ENCODE measurements around the gene KCNK5. TPM values are rescaled to one million over a fixed set of nuclear protein-coding genes. Genes with fewer than 3 reads are reported as not detected.

The KCNK5 gene
- total RNA-seq, 2 experiments from 2014 or later, result 12.0 TPM

DNA sequence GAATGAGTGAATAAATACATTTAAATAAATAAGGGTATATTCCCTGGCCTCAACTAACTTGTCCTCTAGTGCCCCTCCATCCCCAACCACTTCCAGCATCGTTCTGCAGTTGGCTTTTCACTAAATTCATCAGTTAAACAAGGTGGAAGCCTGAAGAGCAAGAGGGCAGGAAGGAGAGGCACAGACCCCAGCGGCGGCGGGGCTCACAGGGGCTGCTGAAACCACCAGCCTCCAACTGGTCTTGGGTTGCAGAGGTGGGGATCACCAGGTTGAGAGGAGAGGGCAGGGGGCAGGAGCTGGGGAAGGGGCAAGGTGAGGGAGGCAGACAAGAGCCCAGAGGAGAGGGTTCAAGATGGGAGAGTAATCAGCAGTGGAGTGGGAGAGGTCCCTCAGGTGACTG is 27.1 kb downstream of the KCNK5 start:
- CTCF ChIA-PET, result interaction anchor here (0.9 kb wide), 1 partner anchor 108 kb away, joined by 3 read pairs; no protein-coding TSS in a partner anchor
- no peaks in the 10 kb centered on the region for H3K27me3 Mint-ChIP-seq (ENCODE audit: low read depth)
- POLR2A ChIA-PET, result interaction anchor here (1.1 to 1.3 kb wide), 2 partner anchors 10 to 17 kb away, joined by 3 read pairs; no protein-coding TSS in a partner anchor
- no peak overlapping the region for H3K27ac Mint-ChIP-seq
- no peaks in the 10 kb centered on the region for H3K9me3 Mint-ChIP-seq (ENCODE audit: insufficient read depth)
- H3K4me3 Mint-ChIP-seq, result no peak overlapping the region
- peaks cover 2% of the 10 kb centered on the region for H3K36me3 Mint-ChIP-seq (ENCODE audit: low read depth)
- H3K4me1 Mint-ChIP-seq (ENCODE audit: low read depth), result peaks cover 35% of the 10 kb centered on the region
- DNase-seq (no peak), ATAC-seq (no peak)

DNA sequence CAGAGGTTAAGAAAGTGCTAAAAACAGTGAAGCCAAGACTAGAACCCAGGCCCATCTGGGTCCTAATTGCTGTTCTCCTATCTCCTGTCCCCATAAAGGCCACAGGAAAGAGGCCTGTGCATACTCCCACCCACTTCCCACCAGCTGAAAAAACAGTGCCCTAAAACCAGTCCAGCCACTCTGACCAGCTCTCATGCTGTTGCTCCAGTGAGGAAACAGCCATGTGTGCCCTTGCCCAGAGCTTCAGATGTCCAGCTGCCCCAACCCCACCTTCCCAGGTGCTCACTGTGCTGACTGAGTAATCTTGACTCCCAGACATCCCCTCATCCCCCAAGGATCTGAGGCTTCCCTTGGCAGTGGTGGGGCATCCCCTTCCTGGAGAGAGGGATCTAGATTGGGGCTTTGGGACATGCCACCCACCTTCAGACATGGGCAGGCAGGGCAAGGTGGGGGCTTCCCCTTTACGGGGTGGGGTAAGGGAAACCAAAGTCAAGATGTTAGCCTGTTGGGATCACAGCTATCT is 28.7 kb downstream of the KCNK5 start:
- Mint-ChIP-seq H3K27ac (no peak overlapping the region), H3K36me3 (ENCODE audit: low read depth) (peaks cover 6% of the 10 kb centered on the region), H3K9me3 (ENCODE audit: insufficient read depth) (no peaks in the 10 kb centered on the region), H3K4me3 (no peak overlapping the region), H3K27me3 (ENCODE audit: low read depth) (no peaks in the 10 kb centered on the region), H3K4me1 (ENCODE audit: low read depth) (peaks cover 23% of the 10 kb centered on the region)
- ATAC-seq (no peak), DNase-seq (no peak)
- POLR2A ChIA-PET, result no interaction called here
- CTCF ChIA-PET, result interaction anchor here (1.2 to 1.4 kb wide), 3 partner anchors 11 to 102 kb away, joined by 3 to 4 read pairs (median 3); no protein-coding TSS in a partner anchor

DNA sequence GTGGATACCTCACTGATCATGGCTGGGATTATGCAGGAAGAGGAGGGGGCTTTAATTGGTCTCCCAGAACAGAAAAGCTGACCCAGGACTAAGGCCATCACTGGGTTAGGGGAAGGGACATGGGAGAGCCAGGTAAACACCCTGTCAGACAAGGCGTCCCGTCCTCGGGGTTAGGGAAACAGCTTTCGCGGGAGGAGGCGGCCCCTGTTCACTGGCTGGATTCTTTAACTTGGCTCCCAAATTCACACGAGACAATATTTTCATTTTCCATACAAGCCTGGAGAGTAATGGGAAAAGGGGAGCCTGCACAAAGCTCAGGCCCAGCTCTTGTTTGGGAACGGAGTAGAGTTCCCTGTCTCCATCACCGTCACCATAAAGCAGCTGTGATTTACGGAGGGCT is 29.3 kb downstream of the KCNK5 start:
- POLR2A ChIA-PET, result interaction anchor here (0.7 kb wide), 1 partner anchor 20 kb away, joined by 3 read pairs; no protein-coding TSS in a partner anchor
- CTCF ChIA-PET, result interaction anchor here (1.2 to 1.4 kb wide), 3 partner anchors 10 to 103 kb away, joined by 3 to 4 read pairs (median 3); no protein-coding TSS in a partner anchor
- H3K27me3 Mint-ChIP-seq (ENCODE audit: low read depth), result no peaks in the 10 kb centered on the region

DNA sequence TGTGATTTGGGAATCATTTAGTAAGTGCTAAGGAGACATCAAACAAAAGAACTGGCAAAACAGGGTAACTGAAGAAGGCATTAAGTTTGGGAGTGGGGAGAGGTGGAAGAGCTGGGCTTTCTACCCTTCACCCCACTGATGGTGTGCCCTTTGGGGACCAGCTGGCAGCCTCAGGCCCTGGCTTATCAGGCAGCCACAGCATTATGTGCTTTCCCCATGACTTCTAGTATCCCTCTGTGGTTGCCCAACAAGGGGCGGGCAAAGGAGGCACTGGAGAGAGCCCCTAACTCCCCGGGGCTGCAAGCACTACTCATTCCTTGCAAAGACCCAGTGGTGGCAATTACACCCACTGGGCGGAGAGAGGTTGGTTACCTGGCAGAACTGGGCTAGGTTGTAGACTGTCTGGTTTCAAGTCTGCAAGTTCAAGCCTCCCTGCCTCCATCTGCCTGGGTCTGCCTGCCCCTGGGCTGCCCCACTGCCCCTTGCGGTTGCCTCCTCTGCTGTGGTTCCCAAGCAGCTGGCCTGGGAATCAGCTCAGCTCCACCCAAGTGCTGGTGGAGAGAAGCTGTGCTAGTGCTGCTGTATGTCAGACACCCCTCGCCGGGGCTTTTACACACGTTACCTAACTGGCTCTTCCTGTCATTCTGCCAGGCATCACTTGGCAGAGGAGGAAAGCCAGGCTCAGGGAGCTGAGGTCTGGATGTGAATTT is 29.9 kb downstream of the KCNK5 start:
- no peak overlapping the region for H3K27ac Mint-ChIP-seq
- H3K4me3 Mint-ChIP-seq, result no peak overlapping the region
- peaks cover 20% of the 10 kb centered on the region for H3K4me1 Mint-ChIP-seq (ENCODE audit: low read depth)
- H3K27me3 Mint-ChIP-seq (ENCODE audit: low read depth), result no peaks in the 10 kb centered on the region
- no peaks in the 10 kb centered on the region for H3K9me3 Mint-ChIP-seq (ENCODE audit: insufficient read depth)
- ChIA-PET POLR2A (interaction anchor here (0.7 kb wide), 1 partner anchor 19 kb away, joined by 3 read pairs; no protein-coding TSS in a partner anchor), CTCF (interaction anchor here (1.3 to 1.4 kb wide), 2 partner anchors 9 to 104 kb away, joined by 3 to 4 read pairs; no protein-coding TSS in a partner anchor)
- H3K36me3 Mint-ChIP-seq (ENCODE audit: low read depth), result peaks cover 16% of the 10 kb centered on the region
- ATAC-seq, result no peak
- DNase-seq, result no peak

More for the DNA sequence above, 29.3 kb downstream of the KCNK5 start:
- H3K4me3 Mint-ChIP-seq, result no peak overlapping the region
- DNase-seq (no peak), ATAC-seq (no peak)
- H3K36me3 Mint-ChIP-seq (ENCODE audit: low read depth), result peaks cover 10% of the 10 kb centered on the region
- H3K9me3 Mint-ChIP-seq (ENCODE audit: insufficient read depth), result no peaks in the 10 kb centered on the region
- peaks cover 23% of the 10 kb centered on the region for H3K4me1 Mint-ChIP-seq (ENCODE audit: low read depth)
- H3K27ac Mint-ChIP-seq, result no peak overlapping the region

DNA sequence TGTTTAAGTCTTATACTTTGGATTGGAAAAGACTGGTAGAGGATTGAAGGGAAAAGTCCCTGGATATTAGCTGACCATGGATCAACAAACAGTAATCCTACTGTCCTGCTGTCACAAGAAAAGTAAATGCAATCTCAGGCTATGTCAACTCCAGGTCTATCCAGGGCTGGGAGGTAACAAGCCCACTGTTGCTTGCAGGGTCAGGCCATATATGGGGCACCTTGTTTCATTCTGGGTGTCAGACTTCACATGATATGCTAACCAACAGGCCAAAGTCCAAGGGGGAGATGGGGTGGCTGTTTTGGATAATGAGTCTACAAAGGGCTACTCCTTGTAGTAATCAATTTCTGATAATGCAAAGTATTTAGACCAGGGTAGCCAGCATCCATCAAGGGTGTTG is 30.7 kb downstream of the KCNK5 start:
- ATAC-seq, result no peak
- H3K9me3 Mint-ChIP-seq (ENCODE audit: insufficient read depth), result no peaks in the 10 kb centered on the region

GRCh38 chr6:39197922-39198500 is 31.3 kb downstream of the KCNK5 start:
- Mint-ChIP-seq H3K27me3 (ENCODE audit: low read depth) (no peaks in the 10 kb centered on the region), H3K9me3 (ENCODE audit: insufficient read depth) (no peaks in the 10 kb centered on the region), H3K4me3 (no peak overlapping the region), H3K27ac (no peak overlapping the region), H3K4me1 (ENCODE audit: low read depth) (peaks cover 6% of the 10 kb centered on the region), H3K36me3 (ENCODE audit: low read depth) (peaks cover 24% of the 10 kb centered on the region)
- ChIA-PET POLR2A (no interaction called here), CTCF (interaction anchor here (0.9 to 1.6 kb wide), 4 partner anchors 9 to 105 kb away, joined by 3 to 4 read pairs (median 4); no protein-coding TSS in a partner anchor)
- DNase-seq (no peak), ATAC-seq (no peak)

More for the DNA sequence above, 30.7 kb downstream of the KCNK5 start:
- no peaks in the 10 kb centered on the region for H3K27me3 Mint-ChIP-seq (ENCODE audit: low read depth)
- DNase-seq, result no peak
- no peak overlapping the region for H3K27ac Mint-ChIP-seq
- POLR2A ChIA-PET, result no interaction called here
- H3K36me3 Mint-ChIP-seq (ENCODE audit: low read depth), result peaks cover 21% of the 10 kb centered on the region
- H3K4me3 Mint-ChIP-seq, result no peak overlapping the region
- CTCF ChIA-PET, result interaction anchor here (0.9 to 1.3 kb wide), 2 partner anchors 9 to 105 kb away, joined by 4 read pairs; no protein-coding TSS in a partner anchor
- H3K4me1 Mint-ChIP-seq (ENCODE audit: low read depth), result peaks cover 12% of the 10 kb centered on the region

- DNase-seq, result no peak
- Mint-ChIP-seq H3K36me3 (ENCODE audit: low read depth) (peaks cover 27% of the 10 kb centered on the region), H3K4me3 (no peak overlapping the region), H3K27ac (no peak overlapping the region), H3K4me1 (ENCODE audit: low read depth) (peaks cover 4% of the 10 kb centered on the region), H3K9me3 (ENCODE audit: insufficient read depth) (no peaks in the 10 kb centered on the region), H3K27me3 (ENCODE audit: low read depth) (no peaks in the 10 kb centered on the region)
- ChIA-PET CTCF (interaction anchor here (0.9 to 1.6 kb wide), 4 partner anchors 8 to 106 kb away, joined by 3 to 4 read pairs (median 4); no protein-coding TSS in a partner anchor), POLR2A (no interaction called here)
- no peak for ATAC-seq
Measured at GRCh38 chr6:39197521-39197920, 31.8 kb downstream of the KCNK5 start.

DNA sequence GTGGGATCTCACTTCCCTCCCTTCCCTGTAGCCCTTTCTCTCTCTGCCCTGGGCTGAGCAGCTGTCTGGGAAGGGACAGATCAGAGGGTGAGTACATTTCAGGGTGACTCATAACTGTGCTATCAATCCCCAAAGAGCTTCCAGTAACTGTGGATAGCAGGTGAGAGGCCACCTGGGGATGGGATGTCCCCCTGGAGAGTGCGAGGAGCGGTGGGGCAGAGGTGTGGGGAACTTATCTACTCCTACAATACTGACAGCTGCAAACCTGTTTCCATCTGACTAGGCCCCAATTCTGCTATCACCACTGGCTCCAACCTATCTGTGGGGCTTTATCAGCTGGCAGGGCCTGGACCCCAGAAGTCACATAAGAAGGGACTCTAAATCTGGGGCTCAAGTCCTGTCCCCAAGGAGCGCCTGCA is 32.6 kb downstream of the KCNK5 start:
- CTCF ChIA-PET, result interaction anchor here (1.3 to 1.6 kb wide), 3 partner anchors 17 to 106 kb away, joined by 3 to 6 read pairs (median 3); no protein-coding TSS in a partner anchor
- Mint-ChIP-seq H3K4me1 (ENCODE audit: low read depth) (peaks cover 2% of the 10 kb centered on the region), H3K36me3 (ENCODE audit: low read depth) (peaks cover 29% of the 10 kb centered on the region), H3K9me3 (ENCODE audit: insufficient read depth) (no peaks in the 10 kb centered on the region), H3K27ac (no peak overlapping the region), H3K27me3 (ENCODE audit: low read depth) (no peaks in the 10 kb centered on the region), H3K4me3 (no peak overlapping the region)
- POLR2A ChIA-PET, result no interaction called here
- ATAC-seq (no peak), DNase-seq (no peak)

DNA sequence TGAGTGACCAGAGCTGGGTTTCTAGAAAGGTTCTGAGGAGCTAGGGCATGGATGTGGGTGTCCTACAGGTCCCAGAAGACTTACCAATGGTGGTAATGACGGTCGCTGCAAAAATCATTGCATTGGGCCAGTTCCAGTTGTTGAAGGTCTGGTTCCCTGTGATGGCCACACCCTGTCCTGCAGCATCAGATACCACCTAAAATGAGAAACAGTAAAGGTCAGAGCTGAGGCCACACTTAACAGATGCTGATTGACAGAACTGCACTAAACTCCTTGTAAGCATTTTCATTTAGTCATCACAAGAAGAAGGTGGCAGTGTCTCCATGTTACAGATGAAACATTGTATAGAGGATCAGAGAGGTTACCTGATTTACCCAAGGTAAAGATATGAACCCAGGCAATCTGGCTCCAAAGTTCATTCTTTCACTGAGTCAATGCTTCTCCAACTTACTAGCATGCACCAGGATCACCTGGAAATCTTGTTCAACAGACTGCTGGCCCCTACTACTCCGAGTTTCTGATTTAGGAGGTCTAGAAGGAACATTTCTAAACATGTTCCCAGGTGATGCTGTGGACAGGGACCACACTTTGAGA is 33.4 kb downstream of the KCNK5 start:
- no peak for ATAC-seq
- Mint-ChIP-seq H3K4me3 (no peak overlapping the region), H3K27me3 (ENCODE audit: low read depth) (no peaks in the 10 kb centered on the region), H3K27ac (no peak overlapping the region), H3K36me3 (ENCODE audit: low read depth) (peaks cover 33% of the 10 kb centered on the region), H3K4me1 (ENCODE audit: low read depth) (peaks cover 2% of the 10 kb centered on the region), H3K9me3 (ENCODE audit: insufficient read depth) (no peaks in the 10 kb centered on the region)
- CTCF ChIA-PET, result interaction anchor here (1.3 kb wide), 1 partner anchor 107 kb away, joined by 6 read pairs; no protein-coding TSS in a partner anchor
- POLR2A ChIA-PET, result no interaction called here
- DNase-seq, result no peak

DNA sequence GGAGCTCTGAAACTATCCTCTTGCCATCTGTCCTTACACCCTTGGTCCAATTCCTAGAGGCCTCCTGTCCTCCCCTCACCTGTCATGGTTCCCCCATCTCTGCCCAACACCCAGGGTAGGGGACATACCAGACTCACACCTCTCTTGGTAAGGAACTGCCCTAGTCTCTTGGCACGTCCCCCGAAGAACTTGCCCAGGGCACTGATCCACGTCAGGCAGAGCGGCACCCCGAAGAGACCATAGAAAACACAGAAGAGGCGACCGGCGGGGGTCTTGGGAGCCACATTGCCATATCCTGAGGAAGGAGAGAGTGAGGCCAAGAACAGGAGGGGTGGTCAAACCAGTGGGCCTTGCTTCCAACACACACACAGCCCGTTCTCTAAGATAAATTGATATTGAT is 34.8 kb downstream of the KCNK5 start:
- Mint-ChIP-seq H3K9me3 (ENCODE audit: insufficient read depth) (no peaks in the 10 kb centered on the region), H3K27me3 (ENCODE audit: low read depth) (no peaks in the 10 kb centered on the region), H3K27ac (no peak overlapping the region), H3K4me1 (ENCODE audit: low read depth) (peaks cover 2% of the 10 kb centered on the region), H3K36me3 (ENCODE audit: low read depth) (peaks cover 34% of the 10 kb centered on the region), H3K4me3 (no peak overlapping the region)
- POLR2A ChIA-PET, result no interaction called here
- ATAC-seq, result no peak
- CTCF ChIA-PET, result interaction anchor here (1.0 kb wide), 1 partner anchor 108 kb away, joined by 4 read pairs; no protein-coding TSS in a partner anchor
- DNase-seq, result no peak

DNA sequence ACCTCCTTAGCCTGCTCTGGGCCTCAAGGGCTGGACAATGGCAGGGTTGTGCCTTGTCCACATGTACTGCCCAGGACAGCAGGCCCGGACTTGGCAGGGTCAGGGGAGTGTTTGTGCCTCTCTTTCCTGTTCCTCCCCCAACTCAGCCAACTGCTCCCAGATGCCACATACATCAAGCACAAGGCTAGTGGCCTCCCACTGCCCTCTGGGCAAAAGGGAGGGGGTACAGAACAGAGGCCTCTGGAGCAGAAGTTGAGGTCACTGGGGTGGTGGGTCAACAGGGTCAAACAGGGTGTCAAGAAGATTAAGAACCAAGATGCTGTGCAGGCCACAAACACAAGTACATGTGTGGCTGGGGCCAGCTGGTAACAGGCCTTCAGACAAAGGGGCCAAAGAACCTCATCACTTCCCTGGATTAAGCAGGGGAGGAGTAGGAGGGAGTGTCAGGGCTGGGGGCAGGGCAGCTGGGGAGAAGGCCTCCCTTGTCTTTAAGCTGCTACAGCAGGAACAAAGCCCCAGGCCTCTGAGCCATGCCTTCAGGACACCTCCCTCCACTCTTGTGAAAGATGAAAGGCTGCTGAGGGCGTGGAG is 36.0 kb downstream of the KCNK5 start:
- no peak for ATAC-seq
- peaks cover 13% of the 10 kb centered on the region for H3K4me1 Mint-ChIP-seq (ENCODE audit: low read depth)
- no peaks in the 10 kb centered on the region for H3K27me3 Mint-ChIP-seq (ENCODE audit: low read depth)
- H3K36me3 Mint-ChIP-seq (ENCODE audit: low read depth), result peaks cover 42% of the 10 kb centered on the region
- H3K9me3 Mint-ChIP-seq (ENCODE audit: insufficient read depth), result no peaks in the 10 kb centered on the region
- ChIA-PET CTCF (interaction anchor here (4.6 kb wide), 1 partner anchor 109 kb away, joined by 38 read pairs; no protein-coding TSS in a partner anchor), POLR2A (no interaction called here)
- H3K4me3 Mint-ChIP-seq, result no peak overlapping the region
- H3K27ac Mint-ChIP-seq, result no peak overlapping the region
- no peak for DNase-seq
